M059J (cell line): Measurements from ENCODE around the gene POLR2H. TPM values are rescaled to one million over a fixed set of nuclear protein-coding genes. Genes with fewer than 3 reads are reported as not detected.
"Not testable (repeated sequence)": the region's sequence is repeated elsewhere in the genome, so short reads cannot be mapped to it uniquely, and the experiment has no call there.

Experiments
- DNase-seq: peaks from one replicate; pipeline ENCODE4 v3.0.0-alpha.2; 2012; ENCODE audit warnings: low read depth
- total RNA-seq: library from RNA; depleted of rRNA; stranded (reverse); fragments of >200 nt; shearing (Covaris generic); gene quantifications from 2 replicates; pipeline ENCODE4 v1.2.3, GENCODE V29; 2014

Gene POLR2H
- total RNA-seq, 1 experiment from 2014 or later = 162 TPM

DNA sequence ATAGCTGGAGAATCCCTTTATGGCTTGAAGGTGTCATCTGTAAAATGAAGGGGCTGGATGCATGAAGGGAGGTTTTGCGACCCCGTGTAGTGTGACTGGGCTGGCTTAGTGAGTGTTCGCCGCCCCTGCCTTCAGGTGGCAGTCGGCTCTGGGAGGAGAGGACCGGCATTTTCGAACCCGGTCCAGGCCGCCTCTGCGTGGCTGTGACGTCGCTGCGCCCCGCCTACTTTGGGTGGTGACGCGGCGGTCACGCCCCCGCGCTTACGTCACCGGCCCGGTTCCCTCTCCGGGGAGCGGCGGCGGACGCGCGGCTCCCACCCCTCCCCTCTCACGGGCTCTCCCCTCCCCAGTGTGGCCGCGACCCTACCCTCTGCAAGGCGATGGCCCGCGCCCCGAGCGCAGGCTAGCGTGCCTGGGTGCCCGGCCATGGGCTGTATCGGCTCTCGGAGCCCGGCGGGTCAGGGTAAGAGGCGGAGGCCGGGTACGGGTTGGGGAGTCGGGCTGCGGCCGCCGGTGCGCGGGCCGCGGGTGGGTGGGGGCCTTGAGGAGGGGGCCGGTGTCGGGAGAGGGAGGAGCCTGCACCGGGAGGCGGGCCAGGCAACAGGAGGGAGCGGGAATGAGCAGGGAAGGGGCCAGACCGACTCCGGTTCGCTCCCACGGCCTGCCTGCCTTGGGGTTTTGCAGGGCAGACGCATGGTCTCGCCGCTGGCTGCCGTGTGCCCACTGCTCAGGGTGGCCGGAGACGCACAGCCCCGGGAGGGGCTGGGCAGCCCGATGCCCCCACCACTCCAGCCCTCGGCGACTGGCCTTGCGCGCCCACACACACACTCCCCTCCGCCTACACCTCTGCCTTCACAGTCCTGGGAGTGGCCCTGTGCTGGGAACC is 25.6 kb upstream of the POLR2H start:
- DNase-seq = peak; percentile 73

DNA sequence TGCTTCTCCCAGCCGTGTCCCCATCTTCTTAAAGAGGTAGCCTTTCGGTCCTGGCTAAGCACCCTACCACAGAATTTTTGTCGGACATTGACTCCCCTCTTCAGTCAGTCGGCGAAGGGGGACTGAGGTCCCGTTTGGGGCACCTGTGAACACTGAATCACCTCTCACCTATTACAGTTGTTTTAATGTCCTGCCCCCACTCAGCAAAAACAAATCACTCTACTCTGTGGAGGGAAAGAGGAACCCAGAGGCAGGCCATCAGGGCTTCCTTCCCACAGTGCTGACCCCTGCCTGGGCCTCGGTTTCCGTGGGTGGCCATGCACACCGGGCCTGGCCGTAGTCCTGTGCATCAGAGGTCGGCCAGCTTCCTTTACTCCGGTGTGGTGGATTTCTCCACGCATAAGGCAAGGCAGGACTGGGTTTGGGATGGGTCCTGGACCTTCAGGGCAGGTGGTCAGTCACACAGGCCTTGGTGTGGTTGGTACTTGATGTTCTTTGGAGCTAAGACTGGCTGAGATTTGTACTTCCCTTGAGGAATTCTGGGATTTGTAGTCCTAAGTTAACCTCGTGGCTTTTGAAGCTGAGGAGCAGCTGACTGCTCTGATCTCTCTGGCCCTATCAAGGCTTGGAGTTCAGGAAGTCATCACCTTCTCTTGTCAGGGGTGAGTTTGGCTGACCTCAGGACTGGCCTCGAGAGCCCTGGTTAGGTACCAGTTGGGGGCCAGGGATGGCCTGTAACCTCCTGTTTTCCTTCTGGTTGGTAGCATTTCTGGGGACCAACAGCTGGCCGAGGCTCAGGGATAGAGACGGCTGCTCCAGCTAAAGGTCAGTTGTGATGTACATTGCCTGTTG is 24.7 kb upstream of the POLR2H start:
- peak; percentile 55 for DNase-seq

GRCh38 chr3:184337399-184337714 is 24.2 kb upstream of the POLR2H start, which contains the start of gene FAM131A:
FAM131A (plus strand) TSS chr3:184337600; CDS start chr3:184337631, 31 bp downstream.
- DNase-seq = no peak

GRCh38 chr3:184337981-184338380 is 23.5 kb upstream of the POLR2H start:
- no peak for DNase-seq

- no peak for DNase-seq
Measured at GRCh38 chr3:184338511-184338945, 23.0 kb upstream of the POLR2H start.

GRCh38 chr3:184339001-184339400 is 22.5 kb upstream of the POLR2H start:
- no peak for DNase-seq

DNA sequence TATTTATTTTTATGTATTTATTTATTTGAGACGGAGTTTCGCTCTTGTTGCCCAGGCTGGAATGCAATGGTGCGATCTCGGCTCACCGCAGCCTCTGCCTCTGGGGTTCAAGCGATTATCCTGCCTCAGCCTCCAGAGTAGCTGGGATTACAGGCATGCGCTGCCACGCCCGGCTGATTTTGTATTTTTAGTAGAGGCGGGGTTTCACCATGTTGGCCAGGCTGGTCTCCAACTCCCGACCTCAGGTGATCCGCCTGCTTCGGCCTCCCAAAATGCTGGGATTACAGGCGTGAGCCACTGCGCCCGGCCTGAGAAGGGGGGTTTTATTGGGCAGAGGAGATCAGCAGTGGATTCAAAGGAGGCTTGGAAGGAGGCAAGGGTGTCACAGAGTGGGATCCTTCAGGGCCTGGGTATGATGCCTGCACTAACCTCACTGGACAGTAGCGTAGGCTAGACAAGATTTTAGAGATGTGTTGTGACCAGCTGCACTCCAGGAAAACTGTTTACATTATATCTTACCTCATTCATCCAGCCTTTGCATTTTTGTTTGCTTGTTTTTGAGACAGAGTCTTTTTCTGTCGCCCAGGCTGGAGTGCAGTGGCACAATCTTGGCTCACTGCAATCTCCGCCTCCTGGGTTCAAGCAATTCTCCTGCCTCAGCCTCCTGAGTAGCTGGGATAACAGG is 21.9 kb upstream of the POLR2H start:
- DNase-seq = not testable (repeated sequence)

GRCh38 chr3:184341925-184342324 is 19.6 kb upstream of the POLR2H start:
- DNase-seq = no peak

GRCh38 chr3:184343200-184343876 is 18.2 kb upstream of the POLR2H start:
- peak; percentile 41 for DNase-seq

- no peak for DNase-seq
Measured at GRCh38 chr3:184344579-184345316, 16.8 kb upstream of the POLR2H start.

DNA sequence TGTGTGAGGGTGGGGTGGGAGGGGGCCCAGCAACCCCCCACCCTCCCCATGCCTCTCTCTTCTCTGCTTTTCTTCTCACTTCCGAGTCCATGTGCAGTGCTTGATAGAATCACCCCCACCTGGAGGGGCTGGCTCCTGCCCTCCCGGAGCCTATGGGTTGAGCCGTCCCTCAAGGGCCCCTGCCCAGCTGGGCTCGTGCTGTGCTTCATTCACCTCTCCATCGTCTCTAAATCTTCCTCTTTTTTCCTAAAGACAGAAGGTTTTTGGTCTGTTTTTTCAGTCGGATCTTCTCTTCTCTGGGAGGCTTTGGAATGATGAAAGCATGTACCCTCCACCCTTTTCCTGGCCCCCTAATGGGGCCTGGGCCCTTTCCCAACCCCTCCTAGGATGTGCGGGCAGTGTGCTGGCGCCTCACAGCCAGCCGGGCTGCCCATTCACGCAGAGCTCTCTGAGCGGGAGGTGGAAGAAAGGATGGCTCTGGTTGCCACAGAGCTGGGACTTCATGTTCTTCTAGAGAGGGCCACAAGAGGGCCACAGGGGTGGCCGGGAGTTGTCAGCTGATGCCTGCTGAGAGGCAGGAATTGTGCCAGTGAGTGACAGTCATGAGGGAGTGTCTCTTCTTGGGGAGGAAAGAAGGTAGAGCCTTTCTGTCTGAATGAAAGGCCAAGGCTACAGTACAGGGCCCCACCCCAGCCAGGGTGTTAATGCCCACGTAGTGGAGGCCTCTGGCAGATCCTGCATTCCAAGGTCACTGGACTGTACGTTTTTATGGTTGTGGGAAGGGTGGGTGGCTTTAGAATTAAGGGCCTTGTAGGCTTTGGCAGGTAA is 16.0 kb upstream of the POLR2H start:
- peak; percentile 78 for DNase-seq

DNA sequence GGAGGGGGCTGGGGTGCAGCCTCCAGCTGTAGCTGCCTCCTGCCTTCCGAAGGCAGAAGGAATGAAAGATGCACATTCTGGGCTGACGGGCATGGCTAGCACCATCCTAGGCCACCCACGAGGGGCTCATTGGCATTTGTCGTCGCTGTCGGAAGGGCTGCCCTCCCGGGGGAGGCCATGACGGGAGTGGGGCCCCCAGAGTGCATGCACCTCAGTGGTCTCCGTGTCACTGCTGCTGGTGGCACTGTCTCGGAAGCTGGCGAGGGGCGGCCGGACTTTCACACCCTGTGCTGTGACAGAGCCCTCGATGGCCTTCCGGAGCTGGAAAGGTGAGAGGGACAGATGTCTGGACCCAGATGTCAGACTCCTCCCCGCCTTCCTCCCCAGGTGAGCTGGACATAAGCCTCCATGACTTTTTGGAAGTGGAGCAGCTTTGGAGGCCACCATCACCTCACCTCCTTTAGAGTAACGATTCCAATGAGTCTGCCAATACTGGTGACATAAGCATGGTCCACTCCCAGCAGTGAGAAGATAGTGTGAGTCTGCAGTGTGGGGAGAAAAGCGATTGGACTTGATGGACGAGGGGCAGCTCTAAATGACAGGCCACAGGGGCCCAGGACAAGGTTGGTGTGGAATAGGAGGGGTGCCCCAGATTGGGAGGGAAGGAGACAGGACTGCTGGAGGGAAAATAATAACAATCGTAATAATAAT is 14.9 kb upstream of the POLR2H start:
- DNase-seq = no peak

DNA sequence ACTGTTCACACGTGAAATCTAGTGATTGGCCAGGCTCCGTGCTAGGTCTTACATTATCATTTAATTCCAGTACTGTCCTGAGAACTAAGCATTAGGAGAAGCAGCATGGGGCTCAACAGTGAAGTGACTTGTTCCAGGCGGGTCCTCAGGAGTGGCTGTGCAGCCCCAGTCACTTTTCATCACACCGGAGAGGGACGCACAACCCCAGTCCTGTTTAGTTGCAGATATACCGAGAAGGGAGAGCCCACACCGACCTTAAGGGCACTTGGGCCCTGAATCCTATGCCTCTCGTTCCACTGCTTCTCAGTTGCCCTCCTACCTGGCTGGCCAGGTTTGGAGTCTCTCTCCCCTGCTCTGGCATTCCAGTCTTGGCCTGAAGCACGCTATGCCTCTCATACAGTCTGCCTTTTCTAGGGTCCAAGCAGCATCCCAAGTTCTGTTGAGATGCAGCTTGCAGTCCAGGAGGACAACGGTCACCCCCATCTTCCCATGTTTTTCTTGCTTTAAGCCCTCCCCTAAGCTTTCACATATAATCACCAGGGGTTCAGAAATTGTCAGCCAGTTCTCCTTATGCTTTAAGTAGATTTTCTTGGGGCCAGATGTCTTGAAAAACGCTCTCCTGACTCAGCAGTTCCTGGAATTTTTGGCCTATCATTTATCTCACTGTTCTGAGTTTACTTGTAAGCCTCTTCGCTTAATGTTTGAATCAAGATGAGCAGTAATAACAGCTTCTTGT is 14.0 kb upstream of the POLR2H start:
- no peak for DNase-seq

DNA sequence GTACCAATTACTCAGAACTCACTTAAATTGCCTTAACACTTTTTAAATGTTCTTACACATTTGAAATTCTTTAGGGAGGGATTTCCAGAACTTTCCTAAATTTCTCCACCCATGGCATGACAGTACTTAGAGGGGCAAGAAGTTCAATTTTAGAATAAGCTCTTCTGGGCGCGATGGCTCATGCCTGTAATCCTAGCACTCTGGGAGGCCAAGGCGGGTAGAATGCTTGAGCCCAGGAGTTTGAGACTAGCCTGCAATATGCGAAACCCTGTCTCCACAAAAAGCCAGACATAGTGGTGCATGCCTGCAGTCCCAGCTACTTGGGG is 13.5 kb upstream of the POLR2H start:
- no peak for DNase-seq

DNA sequence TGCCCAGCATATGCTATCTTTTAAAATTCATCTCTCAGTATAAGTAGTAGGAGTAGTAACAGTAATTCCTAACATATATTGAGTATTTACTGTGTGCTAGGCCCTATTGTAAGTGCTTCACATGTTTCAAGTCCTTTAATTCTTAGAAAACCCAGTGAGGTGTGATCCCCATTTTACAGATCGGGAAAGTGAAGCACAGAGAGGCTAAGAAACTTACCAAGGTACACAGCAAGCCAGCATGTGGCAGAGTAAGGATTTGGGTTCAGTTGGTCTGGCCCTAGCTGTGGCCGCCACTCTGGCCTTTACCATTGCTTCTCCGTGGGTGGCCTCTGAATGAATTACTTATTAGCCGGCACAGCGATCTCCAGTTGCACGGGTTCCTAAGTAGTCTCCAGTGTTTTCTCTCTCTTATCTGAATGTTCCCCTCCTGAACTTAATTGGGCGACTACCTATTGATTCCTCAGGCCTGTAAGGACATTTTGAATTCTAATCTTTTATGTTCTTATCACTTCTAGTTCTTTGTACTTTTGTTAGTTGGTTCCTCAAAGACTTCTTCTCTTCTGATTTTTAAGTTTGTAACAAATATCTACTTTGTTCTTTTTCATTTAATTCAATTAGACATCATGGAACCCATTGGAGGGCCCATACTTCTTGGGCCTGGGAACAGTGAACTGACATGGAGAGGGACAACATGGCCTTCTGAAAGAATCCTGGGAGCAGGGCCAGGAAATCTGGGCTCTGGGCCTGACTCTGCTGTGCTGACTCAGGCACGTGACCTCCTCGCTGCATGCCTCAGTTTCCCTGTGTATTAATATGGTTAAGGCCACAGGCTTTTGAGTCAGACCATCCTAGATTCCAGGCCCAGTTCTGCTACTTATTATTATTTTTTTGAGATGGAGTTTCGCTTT is 11.7 kb upstream of the POLR2H start:
- no peak for DNase-seq

GRCh38 chr3:184350618-184351017 is 10.9 kb upstream of the POLR2H start:
- no peak for DNase-seq

DNA sequence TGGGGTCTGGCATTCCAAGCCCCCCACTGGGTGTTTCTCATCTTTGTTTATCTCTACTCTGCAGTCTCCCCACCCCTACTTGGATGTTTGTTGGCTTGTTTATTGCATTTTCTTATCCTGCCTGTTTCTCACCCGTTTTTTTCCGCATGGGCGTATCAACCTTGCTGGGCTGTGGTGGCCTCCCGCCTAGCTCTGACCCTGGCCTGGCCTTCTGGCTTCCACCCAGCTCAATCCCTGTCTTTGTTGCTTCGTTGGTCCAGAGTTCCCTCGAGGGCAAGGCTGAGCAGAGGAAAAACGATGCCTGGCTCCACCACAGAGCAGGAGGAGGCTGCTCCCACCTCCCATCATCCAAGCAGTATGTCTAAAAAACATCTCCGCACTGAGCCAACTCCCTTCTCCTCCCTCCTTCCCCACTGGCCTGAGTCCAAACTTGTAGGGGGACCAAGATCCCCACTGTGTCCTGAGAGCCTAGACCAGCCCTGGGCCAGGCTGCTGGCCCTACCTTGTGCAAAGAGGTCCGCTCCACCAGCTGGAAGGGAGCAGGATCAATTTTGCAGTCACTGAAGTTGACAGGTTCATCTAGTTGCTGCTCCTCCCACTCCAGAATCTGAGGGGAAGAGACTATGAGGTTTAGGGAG is 9.9 kb upstream of the POLR2H start:
- no peak for DNase-seq
